HCT116 (cell line): ENCODE data around the gene AMMECR1.

Experiments
- CTCF ChIP-seq, 3 experiments: fragments of 200-600 bp in 1 of 3; sonication (generic) in 1 of 3; IDR thresholded peaks in 2 of 3; conservative IDR thresholded peaks in 1 of 3; 2 replicates each; pipeline ENCODE4 v1.5.1; 2012 to 2017; ENCODE audit warnings: low read depth in 2 of 3, low read length in 2 of 3, antibody characterized with exemption in 1 of 3, borderline replicate concordance in 1 of 3, control low read depth in 1 of 3, mild to moderate bottlenecking in 1 of 3, mixed read lengths in 1 of 3, mixed run types in 1 of 3, moderate library complexity in 1 of 3; ENCODE audit not compliant: insufficient read depth in 1 of 3
- EZH2 ChIP-seq: fragments of 200-600 bp; sonication (generic); IDR thresholded peaks from 2 replicates; pipeline ENCODE4 v1.6.1; 2017; ENCODE audit warnings: antibody characterized with exemption, mixed run types
- POLR2A ChIP-seq: IDR thresholded peaks from 2 replicates; pipeline ENCODE4 v1.7.0; 2011; ENCODE audit warnings: borderline replicate concordance; ENCODE audit not compliant: insufficient read depth, insufficient read length; ENCODE audit errors: extremely low read depth
- POLR2AphosphoS5 ChIP-seq: IDR thresholded peaks from 2 replicates; pipeline ENCODE4 v1.6.1; 2011; ENCODE audit warnings: mild to moderate bottlenecking, low read depth, low read length, moderate library complexity
- SP1 ChIP-seq: IDR thresholded peaks from 2 replicates; pipeline ENCODE4 v1.6.1; 2012; ENCODE audit warnings: low read depth
- ZBTB33 ChIP-seq: IDR thresholded peaks from 2 replicates; pipeline ENCODE4 v1.6.1; 2011; ENCODE audit warnings: mild to moderate bottlenecking, low read length, moderate library complexity; ENCODE audit not compliant: insufficient replicate concordance; ENCODE audit errors: extremely low read depth
- ZNF274 ChIP-seq: fragments of 200-500 bp; sonication (Bioruptor generic); IDR thresholded peaks from 2 replicates; pipeline ENCODE4 v1.6.1; 2014; ENCODE audit warnings: mild to moderate bottlenecking, low read depth, low read length, inconsistent platforms

- TF ChIP-seq SP1 (no peak), CTCF (IDR thresholded peaks at IDR 0.05 in 2 of 3, conservative IDR thresholded peaks at IDR 0.05 in 1 of 3; ENCODE audit: borderline replicate concordance in 1 of 3, insufficient read depth in 1 of 3, low read depth in 2 of 3, low read length in 2 of 3) (no peak), ZNF274 (no peak), ZBTB33 (no peak), EZH2 (no peak), POLR2A (no peak), POLR2AphosphoS5 (no peak)
Observed at GRCh38 chrX:110317061-110317819, 645 bp downstream of the AMMECR1 start.
